ENCODE data around the gene OR6X1. TPM values are rescaled to one million over a fixed set of nuclear protein-coding genes. Genes with fewer than 3 reads are reported as not detected.

Gene OR6X1
- total and polyA plus RNA-seq, 2 of the 8 experiments (the other 6 are each of a cell fraction or from before 2014, with no cell fraction given), result not detected

- TF ChIP-seq CHD7 (IDR thresholded peaks at IDR 0.05; ENCODE audit: insufficient replicate concordance, low read length) (no peak), TBP (IDR thresholded peaks at IDR 0.05; ENCODE audit: low read depth, low read length) (peak; percentile 79), SP2 (IDR thresholded peaks at IDR 0.05; ENCODE audit: low read length) (peak; percentile 87), HDAC2 (IDR thresholded peaks at IDR 0.05; ENCODE audit: borderline replicate concordance in 1 of 2, low read depth in 2 of 2, low read length in 2 of 2) (peak in 1 of 2 experiments; percentile 95; a peak in 2 of 4 replicates), EZH2 (IDR thresholded peaks at IDR 0.05; ENCODE audit: low read depth, low read length, severe bottlenecking) (no peak), CBX8 (IDR thresholded peaks at IDR 0.05; ENCODE audit: borderline replicate concordance, low read depth, low read length) (no peak), TEAD4 (IDR thresholded peaks at IDR 0.05; ENCODE audit: low read depth, low read length) (no peak), SAP30 (IDR thresholded peaks at IDR 0.05; ENCODE audit: insufficient read depth, insufficient replicate concordance, low read length) (peak; percentile 76), KDM1A (IDR thresholded peaks at IDR 0.05; ENCODE audit: borderline replicate concordance, low read length) (no peak)
Observed at GRCh38 chr11:123741159-123742030, 12.9 kb downstream of the OR6X1 start, which contains the start of gene ZNF202 (continued).
